Smooth muscle cell (in vitro differentiated cells): Measurements from ENCODE around the gene HIRIP3. TPM values are rescaled to one million over a fixed set of nuclear protein-coding genes. Genes with fewer than 3 reads are reported as not detected.
"Not testable (repeated sequence)": the region's sequence is repeated elsewhere in the genome, so short reads cannot be mapped to it uniquely, and the experiment has no call there.

Experiments used
- DNase-seq: peaks from one replicate; lab custom pipeline; 2025; ENCODE audit not compliant: unreplicated experiment; lab: John Stamatoyannopoulos, UW
- H2AFZ ChIP-seq: fragments of 200-600 bp; sonication (generic); 2 replicates; pipeline ENCODE4 v1.6.0; 2016; ENCODE audit warnings: antibody characterized with exemption, low read depth, mild to moderate bottlenecking
- H3F3A ChIP-seq: fragments of 200-600 bp; sonication (generic); 2 replicates; pipeline ENCODE4 v1.6.0; 2017; ENCODE audit warnings: antibody characterized with exemption, low read depth
- H3K27ac ChIP-seq: fragments of 200-600 bp; sonication (generic); 2 replicates; pipeline ENCODE4 v1.5.1; 2016; ENCODE audit warnings: low read depth, mild to moderate bottlenecking
- H3K27me3 ChIP-seq: fragments of 200-600 bp; sonication (generic); 2 replicates; pipeline ENCODE4 v1.6.1; 2016; ENCODE audit warnings: low read depth, mild to moderate bottlenecking
- H3K36me3 ChIP-seq: fragments of 200-600 bp; sonication (generic); 2 replicates; pipeline ENCODE4 v1.5.1; 2016; ENCODE audit warnings: low read depth
- H3K4me1 ChIP-seq: fragments of 200-600 bp; sonication (generic); 2 replicates; pipeline ENCODE4 v1.5.1; 2016; ENCODE audit warnings: low read depth
- H3K4me2 ChIP-seq: fragments of 200-600 bp; sonication (generic); 2 replicates; pipeline ENCODE4 v1.6.0; 2016; ENCODE audit warnings: mild to moderate bottlenecking
- H3K4me3 ChIP-seq: fragments of 200-600 bp; sonication (generic); 2 replicates; pipeline ENCODE4 v1.5.1; 2016; ENCODE audit warnings: mild to moderate bottlenecking
- H3K79me2 ChIP-seq: fragments of 200-600 bp; sonication (generic); 2 replicates; pipeline ENCODE4 v1.6.0; 2016; ENCODE audit warnings: low read depth, mild to moderate bottlenecking
- H3K9ac ChIP-seq: fragments of 200-600 bp; sonication (generic); 2 replicates; pipeline ENCODE4 v1.6.0; 2016; ENCODE audit warnings: low read depth
- H3K9me3 ChIP-seq: fragments of 200-600 bp; sonication (generic); replicated peaks from 2 replicates; pipeline ENCODE4 v1.5.1; 2016; ENCODE audit warnings: low read depth
- H4K20me1 ChIP-seq: fragments of 200-600 bp; sonication (generic); 2 replicates; pipeline ENCODE4 v1.6.0; 2016; ENCODE audit warnings: low read depth
- CTCF ChIP-seq: fragments of 200-600 bp; sonication (generic); IDR thresholded peaks from 2 replicates; pipeline ENCODE4 v1.5.1; 2017; ENCODE audit warnings: borderline replicate concordance, mild to moderate bottlenecking, antibody characterized with exemption; ENCODE audit not compliant: insufficient read depth, poor library complexity, severe bottlenecking
- WGBS: methylation state at CpG from one replicate; pipeline ENCODE4 v1.1.7; 2016; ENCODE audit warnings: low lambda C conversion rate; 5-methylcytosine and 5-hydroxymethylcytosine counted together
- polyA plus RNA-seq: library from polyadenylated mRNA; unstranded; fragments of >200 nt; fragmentation: Nextera tagmentation; extraction: Ambion mirVana; gene quantifications from 2 replicates; pipeline ENCODE4 v1.2.1, GENCODE V29; 2016
- total RNA-seq: library from RNA; depleted of rRNA; stranded (reverse); fragments of >200 nt; gene quantifications from 2 replicates; pipeline ENCODE4 v1.2.3, GENCODE V29; 2014

The HIRIP3 gene
- total and polyA plus RNA-seq, 2 experiments from 2014 or later: 11.3 to 13.9 TPM

- Histone ChIP-seq H2AFZ (no peak overlapping the region), H3K27me3 (peaks cover 17% of the 10 kb centered on the region), H3K4me2 (no peak overlapping the region), H3K27ac (no peak overlapping the region), H3F3A (no peaks in the 10 kb centered on the region), H3K79me2 (no peaks in the 10 kb centered on the region), H3K4me3 (no peak overlapping the region), H3K9ac (no peak overlapping the region), H3K4me1 (no peaks in the 10 kb centered on the region), H3K36me3 (no peaks in the 10 kb centered on the region), H3K9me3 (no peaks in the 10 kb centered on the region), H4K20me1 (no peaks in the 10 kb centered on the region)
- WGBS: 90% methylated on average over 16 of the region's 16 CpGs
- DNase-seq: no peak
- no peak for TF ChIP-seq CTCF
Measured at GRCh38 chr16:30024451-30024850, 29.0 kb upstream of the HIRIP3 start.

- H3K4me2 ChIP-seq: no peak overlapping the region
- no peak for DNase-seq
- H3K9me3 ChIP-seq: no peaks in the 10 kb centered on the region
- peaks cover 9% of the 10 kb centered on the region for H3K27me3 ChIP-seq
- WGBS: 91% methylated on average over 11 of the region's 11 CpGs
- H3F3A ChIP-seq: no peaks in the 10 kb centered on the region
- no peaks in the 10 kb centered on the region for H3K4me1 ChIP-seq
- H3K4me3 ChIP-seq: no peak overlapping the region
- H2AFZ ChIP-seq: no peak overlapping the region
- no peaks in the 10 kb centered on the region for H4K20me1 ChIP-seq
- no peak overlapping the region for H3K27ac ChIP-seq
- no peak overlapping the region for H3K9ac ChIP-seq
- no peak for TF ChIP-seq CTCF
- no peaks in the 10 kb centered on the region for H3K36me3 ChIP-seq
- H3K79me2 ChIP-seq: no peaks in the 10 kb centered on the region
Measured at GRCh38 chr16:30023586-30023985, 28.2 kb upstream of the HIRIP3 start.

GRCh38 chr16:30022887-30023286 lies 27.5 kb upstream of the HIRIP3 start, which contains the start of gene C16orf92:
Gene C16orf92 (plus strand): TSS chr16:30023198. CDS start chr16:30023341, 143 bp downstream.
- Histone ChIP-seq H3K9ac (no peak within 1 kb of the TSS), H2AFZ (no peak within 1 kb of the TSS), H3K27ac (no peak within 1 kb of the TSS), H3K79me2 (no peaks in the 10 kb centered on the region), H3K4me3 (no peak within 1 kb of the TSS), H3K9me3 (no peaks in the 10 kb centered on the region), H3K4me1 (no peaks in the 10 kb centered on the region), H3K4me2 (no peak within 1 kb of the TSS), H4K20me1 (no peaks in the 10 kb centered on the region), H3K27me3 (peaks cover 8% of the 10 kb centered on the region), H3K36me3 (no peaks in the 10 kb centered on the region), H3F3A (no peaks in the 10 kb centered on the region)
- no peak for TF ChIP-seq CTCF
- no peak for DNase-seq
- WGBS: 90% methylated on average over 6 of the region's 6 CpGs

- H3F3A ChIP-seq: no peaks in the 10 kb centered on the region
- H3K4me2 ChIP-seq: no peak overlapping the region
- 60% methylated on average over 4 of the region's 4 CpGs for WGBS
- H3K27me3 ChIP-seq: no peaks in the 10 kb centered on the region
- H2AFZ ChIP-seq: no peak overlapping the region
- no peaks in the 10 kb centered on the region for H3K9me3 ChIP-seq
- no peaks in the 10 kb centered on the region for H3K36me3 ChIP-seq
- H3K27ac ChIP-seq: no peak overlapping the region
- no peak overlapping the region for H3K9ac ChIP-seq
- no peak for TF ChIP-seq CTCF
- H4K20me1 ChIP-seq: no peaks in the 10 kb centered on the region
- H3K4me3 ChIP-seq: no peak overlapping the region
- no peaks in the 10 kb centered on the region for H3K79me2 ChIP-seq
- H3K4me1 ChIP-seq: no peaks in the 10 kb centered on the region
- DNase-seq: no peak
Measured at GRCh38 chr16:30018731-30019158, 23.3 kb upstream of the HIRIP3 start.

GRCh38 chr16:30017937-30018336 lies 22.5 kb upstream of the HIRIP3 start:
- H3K27me3 ChIP-seq, DNase-seq, H2AFZ ChIP-seq, H3K9me3 ChIP-seq, H3K9ac ChIP-seq, H3K27ac ChIP-seq, H3K36me3 ChIP-seq, H3K4me2 ChIP-seq, H3K4me1 ChIP-seq, H3F3A ChIP-seq, H4K20me1 ChIP-seq, H3K79me2 ChIP-seq, H3K4me3 ChIP-seq: not testable (repeated sequence)
- 90% methylated on average over 4 of the region's 4 CpGs for WGBS
